NCI-H1694 (cell line): ENCODE measurements around the gene IKZF1.
"Not testable (repeated sequence)": the region's sequence is repeated elsewhere in the genome, so short reads cannot be mapped to it uniquely, and the experiment has no call there.

ENCODE experiments used
- DNase-seq: peaks from one replicate; lab custom pipeline; 2025; lab: John Stamatoyannopoulos, UW

IKZF1 gene

DNA sequence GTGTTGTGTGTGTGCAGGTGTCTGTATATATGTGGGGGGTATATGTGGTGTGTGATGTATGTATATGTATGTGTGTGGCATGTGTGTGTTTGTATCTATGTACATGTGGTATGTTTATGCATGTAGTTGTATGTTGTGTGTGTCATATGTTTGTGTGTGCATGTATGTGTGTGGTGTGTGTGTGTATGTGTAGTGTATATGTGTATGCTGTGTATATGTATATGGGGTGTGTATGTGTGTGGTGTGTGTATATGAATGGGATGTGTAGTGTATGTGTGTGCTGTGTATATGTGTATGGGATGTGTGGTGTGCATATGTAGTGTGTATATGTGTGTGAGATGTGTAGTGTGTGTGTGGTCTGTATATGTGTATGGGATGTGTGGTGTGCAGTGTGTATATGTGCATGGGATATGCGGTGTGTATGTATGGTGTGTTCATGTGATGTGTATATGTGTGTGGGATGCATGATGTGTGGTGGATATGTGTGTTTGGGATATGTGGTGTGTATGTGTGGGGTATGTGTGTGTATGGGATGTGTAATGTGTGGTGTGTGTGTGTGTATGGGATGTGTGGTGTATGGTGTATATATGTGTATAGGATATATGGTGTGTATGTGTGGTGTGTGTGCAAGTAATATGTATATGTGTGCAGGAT, 30.0 kb downstream of the IKZF1 start:
- no peak for DNase-seq

DNA sequence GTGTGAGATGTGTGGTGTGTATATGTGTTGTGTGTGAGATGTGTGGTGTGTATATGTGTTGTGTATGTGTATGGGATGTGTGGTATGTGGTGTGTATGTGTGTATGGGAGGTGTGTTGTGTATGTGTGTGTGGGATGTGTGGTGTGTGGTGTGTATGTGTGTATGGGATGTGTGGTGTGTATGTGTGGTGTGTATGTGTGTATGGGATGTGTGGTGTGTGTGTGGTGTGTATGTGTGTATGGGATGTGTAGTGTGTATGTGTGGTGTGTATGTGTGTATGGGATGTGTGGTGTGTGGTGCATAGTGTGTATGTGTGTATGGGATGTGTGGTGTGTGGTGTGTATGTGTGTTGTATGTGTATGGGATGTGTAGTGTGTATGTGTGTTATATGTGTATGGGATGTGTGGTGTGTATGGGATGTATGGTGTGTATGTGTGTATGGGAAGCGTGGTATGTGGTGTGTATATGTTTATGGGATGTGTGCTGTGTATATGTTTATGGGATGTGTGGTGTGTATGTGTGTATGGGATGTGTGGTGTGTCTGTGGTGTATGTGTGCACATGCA, 30.8 kb downstream of the IKZF1 start:
- no peak for DNase-seq

DNA sequence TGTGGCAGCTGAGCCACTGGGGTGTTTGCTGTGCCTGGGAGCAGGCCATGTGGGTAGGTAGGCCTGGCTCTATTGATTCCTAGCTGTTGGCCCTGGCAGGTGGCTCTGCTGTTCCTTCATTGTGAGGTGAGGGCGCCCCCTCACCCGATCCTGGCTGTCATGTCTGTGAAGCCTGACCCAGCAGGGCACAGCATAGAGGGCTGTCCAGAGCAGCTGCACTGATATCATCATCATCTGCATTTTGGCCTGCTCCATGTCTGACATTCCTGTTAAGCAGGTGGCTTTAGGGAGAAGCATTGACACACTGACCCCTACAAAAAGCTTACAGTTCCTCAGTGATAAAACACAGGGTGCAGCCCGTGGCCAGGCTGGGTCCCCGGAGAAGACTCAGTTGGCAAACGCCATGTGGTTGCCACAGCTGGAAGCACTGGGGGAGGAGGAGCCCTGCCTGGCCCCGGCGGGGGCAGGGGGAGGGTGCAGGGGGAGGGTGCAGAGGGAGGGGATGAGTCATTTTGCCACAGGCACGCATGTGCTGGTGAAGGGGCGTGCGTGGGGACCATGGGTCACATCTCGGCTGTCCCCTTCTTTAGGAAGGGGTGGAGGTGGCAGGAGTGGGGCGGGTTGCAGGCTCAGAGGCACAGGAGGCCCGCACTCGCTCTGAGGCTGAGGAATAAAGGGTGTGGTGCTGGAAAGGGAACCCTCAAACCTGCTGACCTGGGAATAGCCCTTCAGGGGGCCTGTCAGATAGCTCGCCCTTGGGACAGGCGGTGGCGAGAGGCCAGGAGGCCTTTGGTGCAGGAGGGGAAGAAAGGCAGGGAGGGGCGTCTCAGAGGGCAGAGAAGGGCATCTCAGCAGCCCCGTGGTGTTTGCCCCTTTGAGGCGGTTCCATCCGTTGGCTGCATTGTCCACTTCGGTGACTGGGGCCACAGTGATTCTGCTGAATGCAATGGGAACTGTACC, 31.6 kb downstream of the IKZF1 start:
- no peak for DNase-seq

DNA sequence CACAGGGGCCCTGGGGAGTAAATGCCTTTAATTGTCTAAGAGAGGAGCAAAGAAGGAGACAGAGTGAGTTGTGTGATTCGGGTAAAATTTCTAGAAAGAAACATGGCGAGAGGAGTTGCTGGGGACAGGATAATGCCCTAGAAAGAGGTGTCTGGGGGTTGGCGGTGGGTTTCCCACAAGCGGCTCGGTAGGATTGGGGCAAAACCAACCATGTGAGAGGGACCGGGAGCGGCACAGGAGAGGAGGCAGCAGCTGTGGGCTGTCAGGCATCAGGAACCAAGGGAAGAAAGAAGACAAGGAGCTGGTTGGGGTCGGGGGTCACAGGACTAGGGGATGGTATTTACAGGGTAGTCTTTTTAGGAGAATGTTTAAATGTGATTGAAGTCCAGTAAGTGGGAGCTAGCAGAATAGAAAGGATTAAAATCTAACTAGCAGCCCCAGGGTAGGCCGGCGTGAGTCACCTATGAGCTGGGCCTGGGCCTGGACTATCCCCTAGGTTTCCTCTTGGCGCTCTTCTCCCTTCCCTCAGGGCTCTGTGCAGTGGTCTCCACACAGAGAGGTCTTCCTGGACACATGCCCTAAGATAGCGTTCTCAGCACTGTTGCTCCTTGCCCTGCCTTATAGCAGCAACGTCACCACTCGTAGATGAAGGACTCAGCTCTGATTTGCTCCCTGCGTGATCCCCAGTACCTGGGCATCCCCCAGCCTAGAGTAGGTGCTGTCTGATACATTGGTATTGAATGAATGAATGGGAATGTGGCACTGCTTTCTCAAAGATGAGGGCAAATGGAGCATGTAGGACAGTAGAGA, 32.6 kb downstream of the IKZF1 start:
- no peak for DNase-seq

DNA sequence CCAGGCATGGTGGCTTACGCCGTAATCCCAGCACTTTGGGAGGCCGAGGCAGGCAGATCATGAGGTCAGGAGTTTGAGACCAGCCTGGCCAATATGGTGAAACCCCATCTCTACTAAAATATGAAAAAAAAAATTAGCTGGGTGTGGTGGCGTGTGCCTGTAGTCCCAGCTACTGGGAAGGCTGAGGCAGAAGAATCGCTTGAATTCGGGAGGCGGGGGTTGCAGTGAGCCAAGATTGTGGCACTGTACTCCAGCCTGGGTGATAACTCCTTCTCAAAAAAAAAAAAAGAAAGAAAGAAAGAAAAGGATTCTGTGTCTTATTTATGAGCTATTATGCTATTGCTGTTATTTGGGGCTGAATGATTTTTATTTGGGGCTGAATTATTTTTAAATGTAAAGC, 35.0 kb downstream of the IKZF1 start:
- DNase-seq: not testable (repeated sequence)

DNA sequence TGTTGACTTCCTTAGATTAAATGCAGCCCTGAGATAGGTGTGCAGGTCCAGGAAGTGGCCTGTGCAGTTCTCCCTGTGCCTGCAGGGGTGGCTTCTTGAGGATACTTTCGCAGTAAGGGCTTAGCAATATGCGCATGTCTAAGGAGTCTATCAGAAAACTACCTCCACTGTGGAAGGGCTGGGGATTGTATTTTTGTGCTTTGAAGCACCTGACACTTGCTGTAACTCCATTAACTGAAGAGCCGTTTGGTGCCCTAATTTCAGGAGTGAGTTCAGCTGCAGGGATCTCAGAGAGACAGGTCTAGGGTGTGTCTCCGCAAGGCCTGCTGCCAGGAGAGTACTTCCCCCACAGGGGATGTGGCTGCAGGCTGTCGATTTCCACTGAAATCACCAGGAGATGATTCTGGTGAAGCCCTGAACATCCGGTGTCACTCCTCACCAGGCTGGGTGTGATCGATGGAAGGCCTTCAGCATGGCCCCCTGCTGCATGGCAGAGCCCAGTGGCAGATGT, 35.5 kb downstream of the IKZF1 start:
- no peak for DNase-seq

DNA sequence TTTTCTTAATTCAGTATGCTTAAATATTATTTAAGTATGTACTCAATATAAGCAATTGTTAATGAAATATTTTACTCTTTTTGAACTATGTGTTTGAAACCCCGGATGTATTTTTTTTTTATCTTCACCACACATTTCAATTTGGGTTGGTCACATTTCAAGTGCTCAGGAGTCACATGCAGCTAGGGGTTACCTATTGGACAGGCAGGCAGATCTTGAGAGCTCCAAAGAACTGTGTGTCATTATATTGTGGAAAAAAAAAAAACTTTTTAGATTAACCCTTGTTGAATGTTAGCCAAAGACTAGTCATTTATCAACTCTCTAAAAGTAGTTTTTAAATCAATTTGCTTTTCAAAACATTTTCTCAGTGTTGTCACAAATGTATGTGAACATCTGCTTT, 37.2 kb downstream of the IKZF1 start:
- no peak for DNase-seq

DNA sequence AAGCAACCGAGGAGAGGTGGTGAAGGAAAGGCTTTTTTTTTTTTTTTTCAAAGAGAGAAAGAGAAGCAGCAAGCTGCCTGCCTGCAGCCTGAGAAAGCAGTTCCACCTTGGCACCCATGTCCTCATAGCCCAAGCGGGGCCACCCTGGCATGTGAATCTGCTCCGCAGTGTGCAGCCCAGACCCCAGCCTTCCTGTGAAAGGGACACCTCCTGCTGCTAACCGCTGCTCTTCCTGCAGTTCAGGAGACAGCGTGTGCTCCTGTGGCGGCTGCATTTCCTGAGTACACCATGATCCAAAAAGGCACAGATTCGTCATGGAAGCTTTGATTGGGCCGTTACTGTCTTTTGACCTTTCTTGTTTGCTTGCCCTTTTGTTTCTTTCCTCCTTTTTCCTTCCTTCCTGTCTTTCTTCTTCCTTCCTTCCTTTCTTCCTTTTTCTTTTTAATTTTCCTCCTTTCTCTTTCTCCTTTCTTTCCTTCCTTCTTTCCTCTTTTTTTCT, 38.1 kb downstream of the IKZF1 start:
- DNase-seq: no peak

DNA sequence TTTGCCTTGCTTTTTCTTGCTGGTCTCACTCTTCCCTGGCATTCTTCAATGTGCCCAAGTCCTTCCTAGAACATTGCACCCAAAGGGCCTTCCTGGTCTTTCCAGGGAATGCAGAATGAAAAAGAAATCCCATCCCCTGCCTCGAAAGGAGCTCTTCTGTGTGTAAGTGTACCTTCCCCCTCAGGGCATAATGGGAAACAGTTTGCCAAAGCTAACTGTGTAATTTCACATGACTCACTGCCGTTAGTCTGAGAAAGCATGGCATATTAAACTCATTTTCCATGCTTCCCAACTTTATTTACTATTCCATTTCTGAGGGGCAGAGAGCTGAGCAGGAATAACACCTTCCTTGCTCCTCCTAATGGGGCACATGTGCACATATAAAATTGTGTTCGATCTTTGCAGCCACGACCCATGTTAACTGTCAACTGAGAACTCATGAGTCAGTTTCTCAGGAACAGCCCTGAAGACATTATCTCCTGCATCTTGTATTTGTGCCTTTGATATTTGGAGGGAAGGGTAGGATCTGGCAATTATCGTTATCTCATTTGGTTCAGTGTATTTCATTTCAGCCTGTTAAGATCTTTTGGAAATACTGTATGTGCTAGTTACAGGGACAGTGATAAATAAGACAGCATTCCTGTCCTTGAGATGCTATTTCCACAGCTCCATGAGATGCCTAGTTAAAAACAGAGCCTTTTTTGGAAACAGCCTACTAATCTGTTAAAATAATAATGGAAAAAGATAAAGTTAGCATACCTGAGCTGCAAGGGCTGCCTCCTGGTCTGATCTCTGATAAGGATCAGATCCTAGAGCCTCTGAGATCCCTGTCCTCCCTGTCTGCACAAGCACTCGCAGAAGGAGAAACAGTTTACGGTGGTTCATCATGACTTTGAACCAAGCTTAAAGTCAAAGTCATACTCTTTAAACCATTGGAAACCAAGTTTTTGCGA, 42.3 kb downstream of the IKZF1 start:
- DNase-seq: no peak

DNA sequence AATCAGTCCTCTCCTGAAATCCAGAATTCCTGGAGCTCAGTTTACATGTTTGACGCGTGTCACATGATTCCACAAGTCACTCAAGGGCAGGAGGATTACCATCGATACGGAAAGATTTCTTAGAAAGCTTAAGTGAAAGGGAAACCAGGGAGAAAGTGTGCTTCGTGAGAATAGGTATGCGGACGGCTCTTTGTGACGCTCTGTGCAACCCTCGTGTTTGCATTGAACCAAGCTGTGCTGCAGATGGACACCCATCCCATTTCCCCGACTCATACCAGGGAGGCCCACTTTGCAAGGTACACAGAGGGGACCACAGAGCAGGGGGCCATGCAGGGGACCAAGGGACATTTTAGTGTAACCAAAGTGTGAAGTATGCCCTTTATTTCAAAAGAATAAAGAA, 43.2 kb downstream of the IKZF1 start:
- DNase-seq: no peak

DNA sequence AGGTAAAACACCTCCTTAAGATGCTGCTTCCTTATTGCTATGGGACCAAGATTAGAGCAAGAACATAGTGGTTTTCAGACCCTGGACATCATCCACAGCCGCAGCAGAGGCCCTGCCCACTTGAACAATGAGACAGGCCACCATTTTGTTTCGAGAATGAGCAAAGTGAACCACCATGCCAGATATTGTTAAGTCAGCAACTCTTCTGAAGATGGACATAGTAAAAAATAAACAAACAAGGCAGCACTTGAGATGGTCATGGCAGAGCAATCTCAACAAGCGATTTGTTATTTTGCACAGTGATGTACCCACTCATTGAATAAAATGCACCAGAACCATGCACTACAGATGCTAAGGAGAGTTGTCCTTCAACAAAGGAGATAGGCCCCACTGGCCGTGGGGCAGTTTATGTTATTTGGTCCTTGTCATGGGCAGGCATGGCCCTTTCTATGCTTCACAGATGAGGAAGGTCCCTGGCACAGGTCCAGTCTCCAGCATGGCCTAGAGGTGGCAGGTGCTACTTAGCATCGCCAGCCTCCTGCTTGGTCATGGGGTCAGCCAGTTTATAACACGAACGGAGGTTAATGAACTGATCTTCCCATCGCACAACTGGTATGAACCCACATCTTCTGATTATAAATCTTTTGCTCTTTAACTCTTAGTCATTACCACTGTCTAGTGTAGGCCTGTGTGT, 44.1 kb downstream of the IKZF1 start:
- no peak for DNase-seq

DNA sequence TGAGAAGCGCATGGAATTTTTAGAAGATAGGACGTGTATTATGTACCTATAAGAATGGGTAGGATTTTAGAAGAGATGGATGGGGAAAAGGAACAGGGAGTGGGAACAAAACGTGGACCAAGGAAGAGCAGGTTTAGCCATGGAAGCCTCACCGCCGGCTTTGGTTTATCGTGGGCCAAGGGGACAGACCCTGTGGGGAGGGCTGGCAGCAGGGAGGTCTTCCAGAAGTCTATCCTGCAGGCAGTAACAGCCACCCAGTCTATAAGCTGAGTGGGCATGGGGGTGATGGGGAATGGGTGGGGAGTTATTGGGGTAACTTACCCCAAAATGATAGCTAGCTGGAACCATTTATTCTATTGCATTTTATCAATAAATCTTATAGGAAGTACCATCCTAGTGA, 44.9 kb downstream of the IKZF1 start:
- no peak for DNase-seq

DNA sequence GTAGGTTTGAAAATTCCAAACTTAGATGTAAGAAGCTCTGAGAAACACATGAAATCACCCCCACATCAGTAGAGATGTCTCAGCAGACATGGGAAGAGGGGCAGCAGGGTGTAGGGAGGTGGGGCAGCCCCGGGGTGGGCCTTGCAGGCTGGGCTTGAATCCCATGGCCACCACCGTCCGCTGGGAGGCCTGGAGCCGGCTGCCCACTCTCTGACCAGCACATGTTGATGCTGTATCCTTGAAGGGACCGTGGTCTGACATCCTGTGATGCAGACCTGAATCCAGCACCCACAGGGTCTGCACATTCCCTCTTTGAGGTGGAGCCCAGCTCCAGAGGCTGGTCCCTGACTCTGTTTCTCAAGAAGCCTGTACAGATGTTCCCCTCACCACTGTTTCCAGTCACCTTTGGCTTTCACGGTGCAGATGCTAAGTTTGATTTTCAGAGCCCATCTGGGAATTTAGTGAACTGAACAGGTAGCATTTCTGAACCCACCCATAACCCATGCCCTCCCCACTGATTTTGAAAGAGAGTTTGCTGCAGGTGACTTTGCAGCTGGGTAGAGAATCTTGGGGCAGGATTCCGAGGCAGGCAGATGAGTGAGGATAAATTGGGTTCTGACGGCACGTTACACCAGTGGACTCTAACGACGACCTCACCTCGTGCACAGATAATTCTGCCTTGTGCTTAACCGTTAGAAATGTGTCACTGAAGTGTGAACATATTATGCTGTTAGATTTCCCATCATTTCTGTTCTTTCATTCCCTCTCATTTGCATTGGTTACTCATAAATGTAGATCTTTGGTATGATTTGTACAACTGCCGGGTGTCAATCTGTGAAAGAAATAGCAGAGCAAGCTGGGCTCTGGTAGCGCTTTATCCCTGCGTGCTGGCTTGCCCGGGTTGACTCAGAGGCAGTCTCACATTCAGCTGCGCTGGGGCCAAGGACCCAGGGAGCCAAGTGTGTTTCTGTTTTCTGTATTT, 45.7 kb downstream of the IKZF1 start:
- DNase-seq: no peak

DNA sequence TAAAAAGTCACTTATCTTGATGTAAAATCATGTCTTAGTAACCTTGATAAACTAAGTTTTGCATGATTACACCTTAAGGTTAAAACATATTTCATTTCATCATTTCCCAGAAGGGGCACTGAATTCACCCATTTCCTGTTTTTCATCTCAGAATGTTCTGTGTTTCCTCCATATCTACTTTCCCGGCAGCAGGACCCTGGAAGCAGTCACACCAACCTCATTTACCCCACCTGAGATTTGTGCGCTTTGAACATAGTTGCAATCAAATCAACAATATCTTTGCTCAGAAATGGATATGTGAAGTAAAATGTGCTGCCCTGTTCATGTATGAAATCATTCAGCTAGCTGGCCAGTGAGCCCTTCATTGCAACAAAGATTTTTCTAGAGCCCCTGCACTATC, 46.8 kb downstream of the IKZF1 start:
- no peak for DNase-seq

DNA sequence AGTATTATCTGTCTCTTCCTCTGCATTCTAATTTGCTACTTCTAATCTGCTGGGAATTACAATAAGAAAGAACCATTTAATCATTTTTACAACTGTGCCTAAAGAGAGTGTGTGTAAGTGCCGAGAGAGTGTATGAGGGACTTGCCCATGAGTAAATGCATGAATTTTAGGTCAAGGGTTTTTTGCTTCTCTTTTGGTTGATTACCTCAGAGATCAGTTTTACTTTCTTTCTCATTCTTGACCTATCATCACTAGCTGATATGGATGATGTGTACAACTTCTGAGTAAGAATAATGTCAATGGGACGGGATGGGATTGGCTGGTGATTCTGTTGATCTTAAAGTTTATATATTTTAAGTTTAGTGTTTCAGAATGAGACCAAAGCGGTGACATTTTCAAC, 47.8 kb downstream of the IKZF1 start:
- no peak for DNase-seq

DNA sequence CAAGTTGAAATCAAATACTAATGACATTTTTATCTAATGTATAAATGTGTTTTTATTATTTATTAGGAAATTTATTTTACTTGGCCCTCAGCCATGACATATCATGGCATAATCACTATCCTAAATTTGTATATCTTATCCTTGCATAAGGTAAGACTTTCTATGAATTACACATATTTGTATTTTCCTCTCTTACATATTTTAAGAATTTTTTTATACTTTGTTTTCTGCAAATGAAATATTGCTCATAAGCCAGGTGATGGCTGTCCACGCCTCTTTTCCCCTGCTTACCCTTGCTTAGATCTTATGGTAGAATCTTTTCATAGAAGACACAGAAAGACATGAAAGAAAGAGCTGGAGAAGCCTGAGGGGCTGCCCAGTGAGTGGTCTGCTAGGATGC, 48.2 kb downstream of the IKZF1 start:
- no peak for DNase-seq

DNA sequence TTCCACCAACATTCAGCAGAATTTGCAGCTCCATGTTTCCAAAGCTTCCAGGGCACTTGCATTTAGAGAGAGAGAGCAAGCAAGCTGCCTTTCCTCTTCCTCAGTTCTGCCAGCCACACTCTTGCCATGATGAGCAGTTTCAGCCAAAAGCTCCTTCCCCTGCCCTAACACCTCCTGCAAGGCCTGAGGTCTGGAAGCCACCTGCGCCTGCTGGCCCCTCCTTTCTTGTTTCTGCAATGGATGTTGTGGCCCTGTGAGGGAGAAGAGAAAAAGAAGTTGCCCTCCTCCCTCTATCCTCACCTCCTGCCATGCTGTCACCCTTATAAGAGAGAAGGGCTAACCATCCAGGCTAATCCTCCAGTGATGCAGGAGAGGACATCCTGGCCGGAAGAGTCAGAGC, 48.7 kb downstream of the IKZF1 start:
- no peak for DNase-seq

DNA sequence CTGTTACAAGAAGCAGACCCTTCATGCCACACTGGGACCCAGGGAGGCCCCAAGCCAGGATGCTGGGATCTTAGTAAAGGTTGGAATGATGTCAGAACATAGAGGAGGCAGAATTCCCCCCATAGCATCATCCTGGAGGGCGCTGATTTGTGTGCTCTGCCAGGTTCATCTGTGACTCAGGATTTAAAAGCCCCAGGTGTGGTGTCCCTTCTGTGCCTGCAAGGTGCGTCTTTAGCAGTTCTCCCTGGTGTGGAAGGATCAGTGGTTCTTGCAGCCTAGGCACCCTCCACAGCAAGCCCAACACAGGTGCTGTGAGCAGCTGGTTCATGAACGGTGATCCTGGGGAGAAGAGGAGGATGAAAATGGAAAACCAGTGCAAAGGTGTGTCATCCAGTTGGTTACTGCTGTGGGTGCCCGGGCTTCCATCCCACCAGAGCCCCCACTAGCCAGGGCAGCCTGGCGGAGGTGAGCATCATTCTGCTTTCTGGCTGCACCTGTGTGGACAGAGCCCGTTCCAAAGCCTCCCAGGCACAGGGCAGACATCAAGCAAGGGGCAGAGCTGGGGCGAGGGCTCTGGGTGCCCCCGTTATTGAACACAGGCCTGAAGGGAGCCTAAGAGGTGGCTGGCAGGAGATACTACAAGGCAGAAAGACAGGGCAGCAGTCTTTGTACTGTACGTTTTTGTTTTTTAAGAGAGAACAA, 49.5 kb downstream of the IKZF1 start:
- no peak for DNase-seq
